Parietal lobe (tissue), 1 donor: Measurements from ENCODE around the gene CCDC34. TPM values are rescaled to one million over a fixed set of nuclear protein-coding genes. Genes with fewer than 3 reads are reported as not detected.

Source experiments
- total RNA-seq: library from RNA; depleted of rRNA; stranded (reverse); fragments of >200 nt; gene quantifications from one replicate; pipeline ENCODE4 v1.2.3, GENCODE V29; 2014

Gene CCDC34, protein sequence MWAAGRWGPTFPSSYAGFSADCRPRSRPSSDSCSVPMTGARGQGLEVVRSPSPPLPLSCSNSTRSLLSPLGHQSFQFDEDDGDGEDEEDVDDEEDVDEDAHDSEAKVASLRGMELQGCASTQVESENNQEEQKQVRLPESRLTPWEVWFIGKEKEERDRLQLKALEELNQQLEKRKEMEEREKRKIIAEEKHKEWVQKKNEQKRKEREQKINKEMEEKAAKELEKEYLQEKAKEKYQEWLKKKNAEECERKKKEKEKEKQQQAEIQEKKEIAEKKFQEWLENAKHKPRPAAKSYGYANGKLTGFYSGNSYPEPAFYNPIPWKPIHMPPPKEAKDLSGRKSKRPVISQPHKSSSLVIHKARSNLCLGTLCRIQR
- 10.0 TPM for total RNA-seq

GRCh38 chr11:27362749-27363575 is at the start of gene CCDC34:
Gene CCDC34, minus strand, starts transcription at chr11:27363215. Its CDS starts 21 bp downstream, at chr11:27363194.

Other genes with a start within 250 kb of the CCDC34 start
- gene LGR4, start 109.6 kb upstream of the CCDC34 start, total RNA-seq = 19.4 TPM
- 156 TPM for gene LIN7C, start 143.6 kb upstream of the CCDC34 start, total RNA-seq